Stimulated activated CD4-positive, alpha-beta T cell treated with anti-CD3 and anti-CD28 coated beads, Interleukin-15, amount 100 ng/mL, for 1 hour (primary cell): ENCODE measurements around the gene DET1.
"Not testable (repeated sequence)": the region's sequence is repeated elsewhere in the genome, so short reads cannot be mapped to it uniquely, and the experiment has no call there.

Experiments used
- DNase-seq, 2 donors: peaks; one replicate each; pipeline ENCODE4 v3.0.0-alpha.2; 2020; ENCODE audit warnings: low read depth in 1 of 2, low spot score in 1 of 2

DET1 gene

GRCh38 chr15:88541111-88541510 lies 5.4 kb downstream of the DET1 start:
- DNase-seq = not testable (repeated sequence)

- DNase-seq = not testable (repeated sequence)
Observed at GRCh38 chr15:88540350-88540749, 6.1 kb downstream of the DET1 start.

GRCh38 chr15:88539441-88539840 lies 7.0 kb downstream of the DET1 start:
- DNase-seq = no peak

GRCh38 chr15:88538972-88539371 lies 7.5 kb downstream of the DET1 start:
- DNase-seq = no peak

GRCh38 chr15:88537591-88538317 lies 8.7 kb downstream of the DET1 start:
- DNase-seq = no peak

GRCh38 chr15:88535607-88536313 lies 10.7 kb downstream of the DET1 start:
- DNase-seq = no peak

GRCh38 chr15:88535100-88535499 lies 11.4 kb downstream of the DET1 start:
- DNase-seq = no peak

- DNase-seq = no peak
Observed at GRCh38 chr15:88533376-88533775, 13.1 kb downstream of the DET1 start.

- DNase-seq = no peak
Observed at GRCh38 chr15:88529021-88529630, 17.4 kb downstream of the DET1 start.

- DNase-seq = no peak
Observed at GRCh38 chr15:88526247-88526879, 20.1 kb downstream of the DET1 start.

- DNase-seq = no peak
Observed at GRCh38 chr15:88525418-88525817, 21.1 kb downstream of the DET1 start.

- DNase-seq = not testable (repeated sequence)
Observed at GRCh38 chr15:88524094-88524493, 22.4 kb downstream of the DET1 start.

GRCh38 chr15:88518903-88519302 lies 27.6 kb downstream of the DET1 start:
- DNase-seq = no peak

GRCh38 chr15:88513195-88513594 lies 33.3 kb downstream of the DET1 start:
- no peak for DNase-seq

GRCh38 chr15:88512601-88513000 lies 33.9 kb downstream of the DET1 start:
- DNase-seq = no peak

GRCh38 chr15:88512078-88512477 lies 34.4 kb downstream of the DET1 start:
- no peak for DNase-seq

- no peak for DNase-seq
Observed at GRCh38 chr15:88511161-88511560, 35.3 kb downstream of the DET1 start.

GRCh38 chr15:88509964-88510363 lies 36.5 kb downstream of the DET1 start:
- DNase-seq = no peak

GRCh38 chr15:88509321-88509720 lies 37.2 kb downstream of the DET1 start:
- no peak for DNase-seq

- DNase-seq = no peak
Observed at GRCh38 chr15:88506628-88507027, 39.9 kb downstream of the DET1 start.

- no peak for DNase-seq
Observed at GRCh38 chr15:88505721-88506120, 40.8 kb downstream of the DET1 start.

GRCh38 chr15:88504445-88504844 lies 42.0 kb downstream of the DET1 start:
- DNase-seq = no peak
